Activated T-helper 2 cell treated with anti-CD3 and anti-CD28 coated beads, Interferon-gamma antibody, Interleukin-2, Interleukin-4, amounts not matched to agents 10 μg/mL and 5 μg/mL and 100 μg/mL, durations not matched to agents 14 hours and 24 hours and 36 hours (primary cell): ENCODE measurements around the gene PRKCE. TPM values are rescaled to one million over a fixed set of nuclear protein-coding genes. Genes with fewer than 3 reads are reported as not detected.
A peak's percentile ranks its signal among the peaks of the same experiment; 100 is the strongest.

Experiments
- DNase-seq: peaks from one replicate; pipeline ENCODE4 v3.0.0; 2021; ENCODE audit warnings: low spot score
- H3K27ac Mint-ChIP-seq: one replicate; pipeline ENCODE4 v1.8.0; 2021; ENCODE audit warnings: mixed read lengths
- H3K27me3 Mint-ChIP-seq: one replicate; pipeline ENCODE4 v1.8.0; 2021; ENCODE audit warnings: low read depth, mixed read lengths
- H3K36me3 Mint-ChIP-seq: one replicate; pipeline ENCODE4 v1.8.0; 2021; ENCODE audit warnings: low read depth, mixed read lengths
- H3K4me1 Mint-ChIP-seq: one replicate; pipeline ENCODE4 v1.8.0; 2021; ENCODE audit warnings: low read depth, mixed read lengths
- H3K4me3 Mint-ChIP-seq: one replicate; pipeline ENCODE4 v1.8.0; 2021; ENCODE audit warnings: low read depth, mild to moderate bottlenecking, moderate library complexity, mixed read lengths
- H3K9me3 Mint-ChIP-seq: one replicate; pipeline ENCODE4 v1.8.0; 2021; ENCODE audit warnings: mixed read lengths
- intact Hi-C: fragments of 100-400 bp; cut with micrococcal nuclease; formaldehyde crosslinking; loops from one replicate; pipeline ENCODE4 v1.15.1; 2023
- total RNA-seq: library from RNA; stranded (reverse); gene quantifications from 2 replicates; pipeline ENCODE4 v1.2.3, GENCODE V29; 2022

The PRKCE gene
- total RNA-seq, 1 donor from 2014 or later = 21.5 TPM

DNA sequence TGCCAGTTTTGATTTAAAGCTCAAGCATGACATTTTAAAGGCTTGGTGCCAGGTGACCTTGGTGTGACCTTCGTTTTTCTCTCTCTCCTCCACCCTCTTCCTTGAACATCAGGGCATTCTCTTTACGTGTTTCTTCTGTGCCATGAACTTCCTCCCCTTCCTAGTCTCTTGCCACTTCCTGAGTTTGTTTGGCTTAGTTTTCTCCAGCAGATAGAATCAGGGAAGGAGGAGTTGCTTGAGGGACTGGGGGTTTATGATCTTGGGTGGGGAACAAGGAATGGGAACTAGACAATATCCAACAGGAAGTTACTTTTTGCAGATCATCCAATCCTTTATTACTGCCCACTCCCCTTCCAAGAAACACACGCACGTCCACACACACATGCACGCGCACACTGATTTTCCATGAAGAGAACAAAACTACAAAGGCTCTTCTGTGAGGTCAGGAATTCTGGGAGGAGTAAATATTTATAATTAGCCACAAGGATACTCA is 435.1 kb downstream of the PRKCE start:
- no peaks in the 10 kb centered on the region for H3K27me3 Mint-ChIP-seq

DNA sequence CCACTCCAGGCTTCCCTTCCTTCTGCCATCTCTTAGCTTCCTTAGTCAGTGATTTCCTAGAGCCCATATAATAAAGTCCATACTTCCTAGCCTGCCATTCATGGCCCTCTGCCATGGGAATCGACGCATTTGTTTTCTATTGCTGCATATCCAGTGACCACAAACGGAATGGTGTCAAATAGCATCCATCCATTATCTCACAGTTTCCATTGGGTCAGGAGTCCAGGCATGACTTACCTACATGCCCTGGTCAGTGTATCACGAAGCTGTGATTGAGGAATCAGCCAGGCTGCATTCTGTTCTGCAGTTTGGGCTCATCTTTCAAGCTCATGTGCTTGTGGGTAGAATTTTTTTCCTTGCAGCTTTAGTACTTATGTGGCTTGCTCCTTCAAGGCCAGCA is 436.0 kb downstream of the PRKCE start:
- H3K4me1 Mint-ChIP-seq = peaks cover 17% of the 10 kb centered on the region
- H3K27ac Mint-ChIP-seq = no peak overlapping the region
- intact Hi-C loops = no loop called here
- no peak overlapping the region for H3K4me3 Mint-ChIP-seq
- H3K9me3 Mint-ChIP-seq = no peaks in the 10 kb centered on the region
- no peaks in the 10 kb centered on the region for H3K27me3 Mint-ChIP-seq
- H3K36me3 Mint-ChIP-seq = peaks cover 29% of the 10 kb centered on the region
- DNase-seq = no peak

More for the DNA sequence above, 435.1 kb downstream of the PRKCE start:
- Mint-ChIP-seq H3K27ac (no peak overlapping the region), H3K4me3 (no peak overlapping the region), H3K4me1 (peaks cover 15% of the 10 kb centered on the region), H3K36me3 (peaks cover 26% of the 10 kb centered on the region), H3K9me3 (no peaks in the 10 kb centered on the region)
- intact Hi-C loops = no loop called here
- DNase-seq = no peak

DNA sequence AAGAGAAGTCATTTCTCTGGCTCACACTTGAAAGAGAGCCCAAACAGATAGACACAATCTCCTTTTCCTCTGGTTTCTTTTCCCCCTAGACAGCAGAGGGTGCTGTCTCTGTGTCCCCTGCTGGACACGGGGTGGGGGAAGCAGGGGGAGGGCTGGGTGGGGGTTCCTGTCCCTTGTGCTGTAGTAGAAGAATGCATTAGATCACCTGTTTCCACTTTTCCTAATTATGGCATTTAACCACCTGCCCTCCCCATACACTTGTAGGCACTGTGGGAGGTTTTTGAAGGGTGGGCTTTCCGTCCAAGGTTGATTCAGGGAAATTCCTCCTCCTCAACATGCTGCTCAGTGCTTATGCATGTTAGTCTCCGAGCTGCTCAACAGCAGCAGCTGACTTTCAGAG is 439.5 kb downstream of the PRKCE start:
- H3K36me3 Mint-ChIP-seq = peaks cover 40% of the 10 kb centered on the region
- DNase-seq = no peak
- no peaks in the 10 kb centered on the region for H3K27me3 Mint-ChIP-seq
- H3K9me3 Mint-ChIP-seq = peaks cover 12% of the 10 kb centered on the region
- H3K4me1 Mint-ChIP-seq = peaks cover 21% of the 10 kb centered on the region
- intact Hi-C loops = loop anchor here (10.0 kb wide), 1 partner anchor 94 kb away; no protein-coding TSS in a partner anchor
- H3K27ac Mint-ChIP-seq = no peak overlapping the region
- H3K4me3 Mint-ChIP-seq = no peak overlapping the region

DNA sequence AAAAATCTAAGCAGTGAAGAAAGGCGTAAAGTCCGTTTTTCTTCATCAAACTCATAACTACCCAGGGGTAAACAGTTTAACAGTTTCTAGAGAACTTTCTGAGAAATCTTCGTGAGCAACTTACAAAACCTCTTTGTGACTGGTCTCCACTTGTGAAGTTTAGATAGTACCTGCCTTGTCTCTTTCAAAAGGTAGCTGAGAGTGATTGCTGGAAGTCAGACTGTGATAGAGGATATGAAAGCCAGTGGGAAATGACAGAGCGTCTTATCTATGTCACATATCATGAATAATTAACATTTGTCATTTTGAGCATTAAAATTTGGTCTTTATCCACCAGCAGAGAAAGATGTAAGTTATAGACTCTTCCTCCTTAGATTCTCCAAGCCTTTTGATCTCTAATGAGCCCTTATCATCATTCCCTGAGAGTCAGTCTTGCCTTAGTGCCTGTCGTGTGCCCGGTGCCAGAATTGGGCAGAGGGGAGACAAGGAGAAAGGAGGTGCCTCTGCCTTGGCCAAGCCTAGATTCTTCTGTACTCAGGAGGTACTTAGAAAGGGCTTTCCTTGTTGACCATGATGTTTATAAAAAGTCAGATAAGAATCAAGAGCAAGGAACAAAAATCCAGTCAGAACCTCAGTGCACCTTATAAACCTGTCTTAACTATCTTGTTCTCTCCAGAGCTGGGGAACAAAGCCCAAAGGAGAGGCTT is 440.6 kb downstream of the PRKCE start:
- Mint-ChIP-seq H3K4me3 (no peak overlapping the region), H3K27ac (peak overlapping the region; percentile 35), H3K9me3 (peaks cover 12% of the 10 kb centered on the region), H3K4me1 (peaks cover 31% of the 10 kb centered on the region), H3K36me3 (peaks cover 32% of the 10 kb centered on the region), H3K27me3 (no peaks in the 10 kb centered on the region)
- DNase-seq = no peak
- intact Hi-C loops = loop anchor here (10.0 kb wide), 1 partner anchor 93 kb away; no protein-coding TSS in a partner anchor

DNA sequence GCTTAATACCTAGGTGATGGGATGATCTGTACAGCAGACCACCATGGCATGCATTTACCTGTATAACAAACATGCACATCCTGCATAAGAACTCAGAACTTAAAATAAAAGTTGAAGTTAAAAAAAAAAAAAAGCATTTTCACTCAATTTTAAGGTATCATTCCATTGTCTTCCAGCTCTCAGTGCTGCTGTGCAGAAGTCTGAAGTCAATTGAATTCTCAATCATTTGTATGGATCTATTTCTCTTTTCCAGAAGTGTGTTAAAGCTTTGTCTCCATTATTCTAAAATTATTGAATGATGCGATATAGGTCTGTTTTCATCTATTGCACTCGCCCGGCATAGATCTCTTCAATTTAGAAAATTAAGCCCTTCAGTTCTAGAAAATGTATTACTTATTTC is 443.2 kb downstream of the PRKCE start:
- peaks cover 12% of the 10 kb centered on the region for H3K9me3 Mint-ChIP-seq
- peaks cover 48% of the 10 kb centered on the region for H3K4me1 Mint-ChIP-seq
- peaks cover 16% of the 10 kb centered on the region for H3K36me3 Mint-ChIP-seq
- no peak overlapping the region for H3K4me3 Mint-ChIP-seq
- no peaks in the 10 kb centered on the region for H3K27me3 Mint-ChIP-seq
- intact Hi-C loops = loop anchor here (5.0 to 10.0 kb wide), 2 partner anchors 90 to 133 kb away; no protein-coding TSS in a partner anchor
- H3K27ac Mint-ChIP-seq = no peak overlapping the region
- no peak for DNase-seq

DNA sequence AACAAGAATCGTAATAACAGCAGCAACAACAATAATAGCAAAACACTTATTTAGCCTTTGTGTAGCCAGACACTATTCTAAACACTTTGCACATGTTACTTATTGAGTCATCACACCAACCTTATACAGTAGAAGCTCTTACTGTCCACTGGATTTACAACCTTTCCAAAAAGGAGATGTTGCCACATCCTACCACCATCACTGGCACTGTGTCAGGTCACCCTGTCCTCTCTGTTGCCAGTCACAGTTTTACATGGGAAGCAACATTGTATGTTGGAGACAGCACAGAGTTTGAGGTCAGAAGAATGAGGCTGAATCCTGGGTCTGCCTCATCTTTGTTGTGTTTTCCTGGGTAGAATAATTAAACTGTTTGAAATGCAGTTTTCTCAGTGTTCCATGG is 444.4 kb downstream of the PRKCE start:
- no peak for DNase-seq
- H3K4me3 Mint-ChIP-seq = no peak overlapping the region

DNA sequence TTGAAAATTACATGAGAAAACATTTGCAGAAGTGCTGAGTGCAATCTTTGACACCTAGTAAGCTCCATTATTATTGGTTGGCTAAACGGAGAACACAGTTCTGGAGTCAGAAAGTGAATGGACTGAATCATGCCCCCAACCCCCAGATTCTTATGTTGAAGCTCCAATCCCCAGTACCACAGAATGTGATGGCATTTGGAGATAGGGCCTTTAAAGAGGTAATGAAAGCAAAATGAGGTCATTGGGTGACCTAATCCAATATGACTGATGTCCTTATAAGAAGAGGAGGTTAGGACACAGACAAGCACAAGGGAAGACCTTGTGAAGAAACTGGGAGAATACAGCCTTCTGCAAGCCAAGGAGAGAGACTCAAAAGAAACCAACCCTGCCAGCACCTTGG is 444.8 kb downstream of the PRKCE start:
- peaks cover 16% of the 10 kb centered on the region for H3K36me3 Mint-ChIP-seq
- peaks cover 12% of the 10 kb centered on the region for H3K9me3 Mint-ChIP-seq
- intact Hi-C loops = loop anchor here (1.0 to 10.0 kb wide), 4 partner anchors 28 to 131 kb away; no protein-coding TSS in a partner anchor
- peak overlapping the region; percentile 77 for H3K27ac Mint-ChIP-seq
- no peak overlapping the region for H3K4me3 Mint-ChIP-seq
- no peaks in the 10 kb centered on the region for H3K27me3 Mint-ChIP-seq
- H3K4me1 Mint-ChIP-seq = peaks cover 44% of the 10 kb centered on the region
- DNase-seq = no peak

More for the DNA sequence above, 444.4 kb downstream of the PRKCE start:
- Mint-ChIP-seq H3K9me3 (peaks cover 12% of the 10 kb centered on the region), H3K36me3 (peaks cover 16% of the 10 kb centered on the region), H3K27me3 (no peaks in the 10 kb centered on the region), H3K27ac (no peak overlapping the region), H3K4me1 (peaks cover 45% of the 10 kb centered on the region)
- intact Hi-C loops = loop anchor here (1.0 to 10.0 kb wide), 4 partner anchors 28 to 131 kb away; no protein-coding TSS in a partner anchor

DNA sequence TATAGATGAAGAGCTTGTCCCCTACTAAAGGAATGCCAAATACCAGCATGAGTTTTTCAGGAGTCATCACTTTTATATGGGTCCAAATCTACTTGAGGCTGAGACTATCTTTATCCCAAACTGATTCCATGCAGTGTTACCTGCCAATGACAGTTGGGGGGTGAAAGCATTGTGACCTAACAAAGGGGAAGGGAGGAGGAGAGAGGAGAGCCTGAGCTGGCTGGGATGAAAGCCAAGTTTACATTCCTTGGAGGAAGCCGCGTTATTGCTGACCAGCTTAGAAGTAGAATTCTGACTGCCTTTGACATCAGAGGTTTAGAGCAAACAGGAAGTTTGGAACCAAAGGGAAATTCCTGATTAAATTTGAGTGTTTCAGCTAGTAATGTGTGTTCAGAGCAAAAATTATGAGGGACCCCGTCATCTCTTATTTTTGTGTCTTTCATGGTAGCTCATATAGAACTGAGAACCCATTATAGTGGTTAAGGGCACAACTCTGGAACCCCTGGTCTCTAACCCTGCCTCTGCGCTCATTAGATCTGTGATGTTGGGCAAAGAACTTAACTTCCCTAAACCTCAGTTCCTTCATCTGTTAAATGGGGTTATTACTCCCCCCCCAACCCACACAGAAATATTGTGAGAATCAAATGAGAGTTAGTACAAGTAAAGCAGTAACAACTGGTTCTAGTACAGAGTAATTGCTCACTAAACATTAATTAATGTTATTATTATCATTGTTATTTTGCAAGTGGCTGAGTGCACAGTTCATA is 446.4 kb downstream of the PRKCE start:
- H3K27ac Mint-ChIP-seq = no peak overlapping the region
- intact Hi-C loops = loop anchor here (2.0 to 10.0 kb wide), 3 partner anchors 47 to 129 kb away; no protein-coding TSS in a partner anchor
- H3K4me3 Mint-ChIP-seq = no peak overlapping the region
- H3K27me3 Mint-ChIP-seq = no peaks in the 10 kb centered on the region
- no peak for DNase-seq
- peaks cover 13% of the 10 kb centered on the region for H3K36me3 Mint-ChIP-seq
- peaks cover 33% of the 10 kb centered on the region for H3K4me1 Mint-ChIP-seq
- H3K9me3 Mint-ChIP-seq = peaks cover 12% of the 10 kb centered on the region

DNA sequence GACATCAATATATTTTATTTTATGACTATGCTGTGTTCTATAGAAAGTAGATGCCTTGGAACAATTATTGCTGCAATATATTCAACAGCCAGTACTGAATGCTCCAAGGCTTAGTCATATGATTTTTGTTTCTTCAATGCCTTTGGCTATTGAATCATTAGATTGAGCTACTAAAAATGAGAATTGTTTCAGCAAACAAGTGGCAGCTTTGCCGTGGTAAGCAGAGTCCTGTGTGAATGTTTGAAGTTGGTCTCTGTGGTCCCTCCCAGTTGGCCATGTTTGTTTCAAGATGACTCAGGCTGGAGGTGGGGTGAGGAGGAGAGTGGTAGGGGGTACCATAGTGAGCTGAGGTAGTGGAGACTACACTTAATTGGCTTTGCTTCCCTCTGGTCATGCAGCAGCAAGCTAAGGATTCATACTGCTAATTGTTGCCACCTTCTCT is 447.2 kb downstream of the PRKCE start:
- Mint-ChIP-seq H3K4me3 (no peak overlapping the region), H3K36me3 (peaks cover 15% of the 10 kb centered on the region), H3K9me3 (peaks cover 12% of the 10 kb centered on the region), H3K4me1 (peaks cover 33% of the 10 kb centered on the region), H3K27me3 (peaks cover 2% of the 10 kb centered on the region), H3K27ac (peak overlapping the region; percentile 0)
- DNase-seq = no peak
- intact Hi-C loops = loop anchor here (5.0 to 10.0 kb wide), 2 partner anchors 86 to 129 kb away; no protein-coding TSS in a partner anchor

DNA sequence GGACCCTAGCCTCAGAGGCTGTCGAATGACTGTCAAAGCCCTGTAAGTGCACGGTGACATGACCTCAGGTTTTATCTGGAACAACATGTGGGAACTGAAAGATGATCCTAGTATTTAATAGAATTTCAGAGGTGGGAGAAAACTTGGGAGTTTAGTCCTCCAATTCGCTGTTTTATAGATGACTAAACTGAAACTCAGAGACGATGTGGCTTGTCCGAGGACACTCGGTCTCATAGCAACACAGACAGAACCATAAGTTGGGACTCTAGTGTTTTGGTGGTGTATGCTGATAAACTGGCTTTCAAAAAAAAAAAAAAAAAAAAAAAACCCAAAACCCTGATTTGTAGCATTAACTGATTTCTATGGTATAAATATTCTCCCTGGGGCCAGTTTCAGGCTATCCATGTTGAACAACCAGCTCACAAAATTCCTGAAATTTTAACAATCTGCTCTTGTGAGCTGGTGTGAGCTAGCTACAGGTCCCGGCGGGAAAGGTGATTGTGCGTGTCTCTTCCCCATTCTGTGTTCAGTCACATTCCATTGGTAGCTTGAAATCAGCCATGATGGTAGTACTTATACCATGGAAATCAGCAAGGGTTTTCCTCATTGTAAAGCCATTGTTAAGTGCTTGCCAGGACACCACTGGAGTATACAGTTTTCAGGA is 450.2 kb downstream of the PRKCE start:
- intact Hi-C loops = no loop called here
- no peak for DNase-seq
- Mint-ChIP-seq H3K27ac (no peak overlapping the region), H3K9me3 (peaks cover 14% of the 10 kb centered on the region), H3K4me3 (no peak overlapping the region), H3K27me3 (peaks cover 2% of the 10 kb centered on the region), H3K4me1 (peaks cover 25% of the 10 kb centered on the region), H3K36me3 (peaks cover 17% of the 10 kb centered on the region)

DNA sequence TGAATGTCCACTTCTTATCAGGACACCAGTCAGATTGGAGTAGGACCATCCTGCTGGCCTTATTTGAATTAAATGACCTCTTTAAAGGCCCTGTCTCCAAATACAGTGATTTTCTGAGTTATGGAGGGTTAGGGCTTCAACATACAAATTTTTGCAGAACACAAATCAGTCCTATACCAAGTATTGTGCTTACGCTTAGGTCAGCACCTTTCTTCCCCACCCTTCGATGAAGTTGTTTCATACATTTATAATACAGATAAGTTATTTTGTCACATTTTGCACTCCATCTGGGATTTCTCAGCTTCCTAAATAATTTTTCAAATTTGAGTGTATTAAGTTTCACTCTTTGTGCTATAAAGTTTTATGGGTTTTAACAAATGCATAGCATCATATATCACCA is 455.2 kb downstream of the PRKCE start:
- Mint-ChIP-seq H3K4me3 (no peak overlapping the region), H3K27ac (no peak overlapping the region), H3K9me3 (peaks cover 14% of the 10 kb centered on the region), H3K27me3 (peaks cover 7% of the 10 kb centered on the region), H3K36me3 (peaks cover 20% of the 10 kb centered on the region), H3K4me1 (peaks cover 5% of the 10 kb centered on the region)
- no peak for DNase-seq
- intact Hi-C loops = no loop called here

DNA sequence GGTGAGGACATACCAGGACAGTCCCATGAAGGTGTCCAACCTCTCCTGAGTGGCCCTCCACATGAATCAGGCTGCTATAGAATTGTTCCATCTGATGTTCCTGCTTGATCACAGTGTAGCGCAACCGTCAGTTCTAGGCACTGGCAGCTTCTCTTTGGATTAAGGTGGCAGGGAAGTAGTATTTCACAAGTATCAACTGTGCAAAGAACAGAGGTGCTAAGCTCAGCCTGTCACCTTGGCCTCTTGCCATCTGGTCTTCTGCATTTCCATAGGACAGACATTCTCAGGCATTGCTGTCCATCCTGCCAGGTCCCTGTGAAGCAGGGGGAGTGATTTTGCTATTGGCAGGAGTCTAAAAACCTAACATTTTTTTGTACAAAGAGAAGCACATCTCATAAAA is 463.5 kb downstream of the PRKCE start:
- intact Hi-C loops = no loop called here
- Mint-ChIP-seq H3K9me3 (peaks cover 4% of the 10 kb centered on the region), H3K4me3 (no peak overlapping the region), H3K4me1 (no peaks in the 10 kb centered on the region), H3K27me3 (peaks cover 8% of the 10 kb centered on the region), H3K27ac (no peak overlapping the region), H3K36me3 (no peaks in the 10 kb centered on the region)
- DNase-seq = no peak
